ENCODE measurements around the gene BRS3.
"Not testable (repeated sequence)": the region's sequence is repeated elsewhere in the genome, so short reads cannot be mapped to it uniquely, and the experiment has no call there.

DNA sequence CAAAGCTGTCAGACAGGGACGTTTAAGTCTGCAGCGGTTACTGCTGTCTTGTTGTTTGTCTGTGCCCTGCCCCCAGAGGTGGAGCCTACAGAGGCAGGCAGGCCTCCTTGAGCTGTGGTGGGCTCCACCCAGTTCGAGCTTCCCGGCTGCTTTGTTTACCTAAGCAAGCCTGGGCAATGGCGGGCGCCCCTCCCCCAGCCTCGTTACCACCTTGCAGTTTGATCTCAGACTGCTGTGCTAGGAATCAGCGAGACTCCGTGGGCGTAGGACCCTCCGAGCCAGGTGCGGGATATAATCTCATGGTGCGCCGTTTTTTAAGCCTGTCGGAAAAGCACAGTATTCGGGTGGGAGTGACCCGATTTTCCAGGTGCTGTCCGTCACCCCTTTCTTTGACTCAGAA lies 42.1 kb upstream of the BRS3 start:
- TF ChIP-seq, protein P1, sequence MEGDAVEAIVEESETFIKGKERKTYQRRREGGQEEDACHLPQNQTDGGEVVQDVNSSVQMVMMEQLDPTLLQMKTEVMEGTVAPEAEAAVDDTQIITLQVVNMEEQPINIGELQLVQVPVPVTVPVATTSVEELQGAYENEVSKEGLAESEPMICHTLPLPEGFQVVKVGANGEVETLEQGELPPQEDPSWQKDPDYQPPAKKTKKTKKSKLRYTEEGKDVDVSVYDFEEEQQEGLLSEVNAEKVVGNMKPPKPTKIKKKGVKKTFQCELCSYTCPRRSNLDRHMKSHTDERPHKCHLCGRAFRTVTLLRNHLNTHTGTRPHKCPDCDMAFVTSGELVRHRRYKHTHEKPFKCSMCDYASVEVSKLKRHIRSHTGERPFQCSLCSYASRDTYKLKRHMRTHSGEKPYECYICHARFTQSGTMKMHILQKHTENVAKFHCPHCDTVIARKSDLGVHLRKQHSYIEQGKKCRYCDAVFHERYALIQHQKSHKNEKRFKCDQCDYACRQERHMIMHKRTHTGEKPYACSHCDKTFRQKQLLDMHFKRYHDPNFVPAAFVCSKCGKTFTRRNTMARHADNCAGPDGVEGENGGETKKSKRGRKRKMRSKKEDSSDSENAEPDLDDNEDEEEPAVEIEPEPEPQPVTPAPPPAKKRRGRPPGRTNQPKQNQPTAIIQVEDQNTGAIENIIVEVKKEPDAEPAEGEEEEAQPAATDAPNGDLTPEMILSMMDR (IDR thresholded peaks at IDR 0.05) = not testable (repeated sequence)
- TF ChIP-seq POLR2A (IDR thresholded peaks at IDR 0.05) = not testable (repeated sequence)
